Kidney tubule cell (primary cell): ENCODE data around the gene ITPR1.
A peak's percentile ranks its signal among the peaks of the same experiment; 100 is the strongest.

ENCODE experiments used
- DNase-seq: peaks from one replicate; pipeline ENCODE4 v3.0.0-alpha.2; 2018; ENCODE audit warnings: low spot score

Gene ITPR1

GRCh38 chr3:4782095-4782494, 288.9 kb downstream of the ITPR1 start:
- no peak for DNase-seq

- no peak for DNase-seq
These were observed 292.4 kb downstream of the ITPR1 start for GRCh38 chr3:4785551-4785950.

- DNase-seq, result no peak
These were observed 293.3 kb downstream of the ITPR1 start for GRCh38 chr3:4786431-4786830.

GRCh38 chr3:4791358-4791757, 298.2 kb downstream of the ITPR1 start:
- no peak for DNase-seq

- DNase-seq, result no peak
These were observed 300.2 kb downstream of the ITPR1 start for GRCh38 chr3:4793311-4793710.

GRCh38 chr3:4794331-4794730, 301.2 kb downstream of the ITPR1 start:
- DNase-seq, result peak; percentile 14

GRCh38 chr3:4794798-4795197, 301.6 kb downstream of the ITPR1 start:
- no peak for DNase-seq

GRCh38 chr3:4795905-4796304, 302.8 kb downstream of the ITPR1 start:
- DNase-seq, result no peak

GRCh38 chr3:4797201-4797705, 304.1 kb downstream of the ITPR1 start:
- no peak for DNase-seq

- DNase-seq, result no peak
These were observed 306.4 kb downstream of the ITPR1 start for GRCh38 chr3:4799266-4800256.

- no peak for DNase-seq
These were observed 307.4 kb downstream of the ITPR1 start for GRCh38 chr3:4800595-4800994.

- DNase-seq, result no peak
These were observed 308.7 kb downstream of the ITPR1 start for GRCh38 chr3:4801892-4802291.

GRCh38 chr3:4802903-4803302, 309.8 kb downstream of the ITPR1 start:
- DNase-seq, result no peak

- peak; percentile 45 for DNase-seq
These were observed 311.3 kb downstream of the ITPR1 start for GRCh38 chr3:4804161-4805058.

- no peak for DNase-seq
These were observed 312.5 kb downstream of the ITPR1 start for GRCh38 chr3:4805662-4806061.

- no peak for DNase-seq
These were observed 313.5 kb downstream of the ITPR1 start for GRCh38 chr3:4806535-4807108.

GRCh38 chr3:4807381-4808280, 314.5 kb downstream of the ITPR1 start:
- no peak for DNase-seq

- no peak for DNase-seq
These were observed 315.5 kb downstream of the ITPR1 start for GRCh38 chr3:4808637-4809036.

- peak; percentile 77 for DNase-seq
These were observed 316.8 kb downstream of the ITPR1 start for GRCh38 chr3:4809922-4810321.

- no peak for DNase-seq
These were observed 319.4 kb downstream of the ITPR1 start for GRCh38 chr3:4812591-4812990.

GRCh38 chr3:4813909-4814304, 320.8 kb downstream of the ITPR1 start:
- DNase-seq, result no peak
